Uterus (tissue), 4 donors: ENCODE data around the gene SHB. TPM values are rescaled to one million over a fixed set of nuclear protein-coding genes. Genes with fewer than 3 reads are reported as not detected.
A peak's percentile ranks its signal among the peaks of the same experiment; 100 is the strongest.

ENCODE experiments used
- DNase-seq, 2 donors: peaks; one replicate each; pipeline ENCODE4 v3.0.0-alpha.2; 2019 to 2020
- H3K27ac ChIP-seq, 2 donors: fragments of 200-600 bp; sonication (generic); 1 replicate in 1 of 2; 2 replicates in 1 of 2; pipeline ENCODE4 v1.5.1; 2016 to 2018
- H3K27me3 ChIP-seq, 2 donors: fragments of 200-600 bp; sonication (generic); one replicate each; pipeline ENCODE4 v1.5.1; 2018 to 2019; ENCODE audit warnings: control low read depth in 1 of 2
- H3K36me3 ChIP-seq, 2 donors: fragments of 200-600 bp; sonication (generic); one replicate each; pipeline ENCODE4 v1.5.1; 2019; ENCODE audit warnings: control low read depth in 1 of 2
- H3K4me1 ChIP-seq, 2 donors: fragments of 200-600 bp; sonication (generic); one replicate each; pipeline ENCODE4 v1.5.1; 2018 to 2019; ENCODE audit warnings: control low read depth in 1 of 2
- H3K4me3 ChIP-seq, 2 donors: fragments of 200-600 bp; sonication (generic); 1 replicate in 1 of 2; 2 replicates in 1 of 2; pipeline ENCODE4 v1.5.1; 2018 to 2019; ENCODE audit warnings: mild to moderate bottlenecking in 1 of 2
- H3K9me3 ChIP-seq, 2 donors: fragments of 200-600 bp; sonication (generic); one replicate each; pipeline ENCODE4 v1.5.1; 2019; ENCODE audit warnings: control low read depth in 1 of 2
- POLR2A ChIP-seq, 2 donors: fragments of 450-650 bp; IDR thresholded peaks; one replicate each; pipeline ENCODE4 v1.6.1; 2016; ENCODE audit warnings: antibody characterized with exemption in 2 of 2, mild to moderate bottlenecking in 1 of 2, moderate library complexity in 1 of 2
- intact Hi-C: fragments of 100-400 bp; cut with DNase I; formaldehyde crosslinking; loops from one replicate; pipeline ENCODE4 v1.15.1; 2023; ENCODE audit warnings: low total_unique reads
- total RNA-seq, 4 donors: library from RNA; depleted of rRNA in 3 of 4; stranded (reverse); fragments of >200 nt in 3 of 4; gene quantifications; one replicate each; pipeline versions ENCODE4 v1.1.0 to v1.2.4, GENCODE V29; 2014 to 2023
- TF ChIP-seq, protein P1 (sequence below), 4 experiments: fragments of 200-600 bp in 2 of 4; fragments of 450-650 bp in 2 of 4; sonication (generic) in 2 of 4; IDR thresholded peaks; one replicate each; pipeline ENCODE4 v1.5.1; 2016 to 2019; ENCODE audit warnings: antibody characterized with exemption in 4 of 4, mild to moderate bottlenecking in 2 of 4, moderate library complexity in 1 of 4
- donor health status: DM: yes; HTN: yes; CAD: no.

The SHB gene
- total RNA-seq, 4 donors from 2014 or later, result 3.5 to 19.6 (median 7.3) TPM

DNA sequence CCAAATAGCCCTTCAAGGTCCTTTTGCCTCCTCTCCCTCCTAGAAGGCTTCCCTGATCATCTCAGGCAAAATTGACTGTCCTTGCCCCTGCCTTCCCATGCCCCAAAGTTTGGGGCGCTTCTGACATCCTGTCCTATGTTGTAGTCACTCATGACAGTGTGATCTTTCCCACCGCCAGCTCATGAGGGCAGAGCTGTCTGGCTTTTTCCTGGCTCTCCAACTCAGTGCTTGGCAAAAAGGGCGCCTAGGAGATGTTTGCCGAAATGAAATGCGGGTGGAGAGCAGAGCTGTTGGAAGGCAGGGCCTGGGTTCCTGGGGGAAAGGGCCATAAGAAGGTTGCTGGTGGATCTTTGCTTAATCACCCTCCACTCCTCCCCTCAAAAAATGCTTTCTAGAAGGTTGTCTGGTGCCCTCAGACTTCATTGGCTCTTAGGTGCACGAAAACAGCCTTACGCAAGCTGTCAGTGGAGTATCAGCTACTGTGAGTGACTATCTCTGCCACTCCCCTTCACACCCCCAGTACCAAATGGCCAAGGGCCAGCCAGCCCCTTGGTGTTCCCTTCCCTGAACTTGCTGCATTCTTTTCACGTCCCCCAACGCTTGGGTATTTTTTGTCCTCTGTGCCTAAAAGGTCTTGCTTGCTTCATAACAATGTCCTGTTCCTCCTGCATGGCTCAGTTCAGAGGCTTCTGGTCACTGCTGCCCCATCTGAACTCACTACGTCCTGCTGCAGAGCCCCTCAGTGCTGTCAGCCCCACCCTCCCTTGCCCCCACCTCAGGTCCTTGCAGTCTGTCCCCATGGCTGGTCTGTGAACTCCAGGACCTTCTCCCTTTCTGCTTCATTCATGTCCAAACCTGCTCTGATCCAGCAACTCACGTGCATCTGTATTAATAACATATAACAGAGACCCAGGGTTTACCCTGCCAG, 162.5 kb downstream of the SHB start:
- intact Hi-C loops, result loop anchor here (5.0 kb wide), 1 partner anchor 446 kb away; no protein-coding TSS in a partner anchor
- no peak for DNase-seq
- H3K27ac ChIP-seq, result no peak overlapping the region

DNA sequence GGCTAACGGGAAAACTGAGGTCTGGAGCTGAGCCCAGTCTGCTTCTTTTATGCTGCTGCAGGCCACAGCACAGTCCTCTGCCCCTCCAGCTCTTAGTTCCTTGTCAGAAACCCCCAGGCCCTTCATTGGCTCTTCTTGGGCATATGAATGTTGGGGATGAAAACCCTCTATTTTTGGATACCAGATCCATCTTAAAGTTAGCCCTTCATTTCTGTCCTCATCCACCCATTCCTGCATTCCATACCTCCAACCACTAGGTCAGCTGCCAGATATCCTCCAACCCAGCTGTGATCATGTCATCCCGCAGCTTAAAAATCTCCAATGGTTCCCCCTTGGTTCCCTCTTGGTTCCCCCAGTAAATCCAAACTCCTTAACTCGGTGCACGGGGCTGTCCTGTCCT, 163.3 kb downstream of the SHB start:
- peaks cover 6 to 10% of the 10 kb centered on the region in 2 donors for H3K4me1 ChIP-seq
- no peak overlapping the region for H3K4me3 ChIP-seq
- H3K27me3 ChIP-seq, result no peaks in the 10 kb centered on the region
- DNase-seq, result no peak
- H3K9me3 ChIP-seq, result no peaks in the 10 kb centered on the region
- TF ChIP-seq POLR2A (IDR thresholded peaks at IDR 0.05), result no peak
- TF ChIP-seq, protein P1, sequence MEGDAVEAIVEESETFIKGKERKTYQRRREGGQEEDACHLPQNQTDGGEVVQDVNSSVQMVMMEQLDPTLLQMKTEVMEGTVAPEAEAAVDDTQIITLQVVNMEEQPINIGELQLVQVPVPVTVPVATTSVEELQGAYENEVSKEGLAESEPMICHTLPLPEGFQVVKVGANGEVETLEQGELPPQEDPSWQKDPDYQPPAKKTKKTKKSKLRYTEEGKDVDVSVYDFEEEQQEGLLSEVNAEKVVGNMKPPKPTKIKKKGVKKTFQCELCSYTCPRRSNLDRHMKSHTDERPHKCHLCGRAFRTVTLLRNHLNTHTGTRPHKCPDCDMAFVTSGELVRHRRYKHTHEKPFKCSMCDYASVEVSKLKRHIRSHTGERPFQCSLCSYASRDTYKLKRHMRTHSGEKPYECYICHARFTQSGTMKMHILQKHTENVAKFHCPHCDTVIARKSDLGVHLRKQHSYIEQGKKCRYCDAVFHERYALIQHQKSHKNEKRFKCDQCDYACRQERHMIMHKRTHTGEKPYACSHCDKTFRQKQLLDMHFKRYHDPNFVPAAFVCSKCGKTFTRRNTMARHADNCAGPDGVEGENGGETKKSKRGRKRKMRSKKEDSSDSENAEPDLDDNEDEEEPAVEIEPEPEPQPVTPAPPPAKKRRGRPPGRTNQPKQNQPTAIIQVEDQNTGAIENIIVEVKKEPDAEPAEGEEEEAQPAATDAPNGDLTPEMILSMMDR (IDR thresholded peaks at IDR 0.05), result no peak
- no peak overlapping the region for H3K27ac ChIP-seq
- intact Hi-C loops, result loop anchor here (5.0 kb wide), 1 partner anchor 447 kb away; no protein-coding TSS in a partner anchor
- H3K36me3 ChIP-seq, result no peaks in the 10 kb centered on the region

More for the DNA sequence above, 162.5 kb downstream of the SHB start:
- H3K9me3 ChIP-seq, result no peaks in the 10 kb centered on the region
- no peak overlapping the region for H3K4me3 ChIP-seq
- H3K27me3 ChIP-seq, result no peaks in the 10 kb centered on the region
- no peaks in the 10 kb centered on the region for H3K36me3 ChIP-seq
- H3K4me1 ChIP-seq, result peaks cover 6 to 10% of the 10 kb centered on the region in 2 donors
- TF ChIP-seq, protein P1 (IDR thresholded peaks at IDR 0.05), result no peak
- TF ChIP-seq POLR2A (IDR thresholded peaks at IDR 0.05), result no peak

DNA sequence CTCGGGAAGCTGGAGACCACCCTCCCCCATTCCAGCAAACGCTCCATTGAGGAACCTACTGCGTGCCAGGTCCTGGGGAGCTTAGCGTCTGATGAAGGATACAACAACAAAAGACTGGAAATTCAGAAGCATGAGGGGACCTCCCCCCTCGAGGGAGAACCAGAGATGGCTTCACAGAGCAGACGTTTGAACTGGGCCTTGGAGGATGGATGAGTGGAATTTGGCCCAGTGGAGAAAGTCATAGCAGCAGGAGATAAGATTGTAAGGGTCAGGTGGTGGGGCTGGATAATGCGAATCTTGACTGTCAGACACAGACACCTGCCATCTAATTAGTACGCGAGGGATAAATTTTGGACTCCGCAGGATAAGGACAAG, 163.9 kb downstream of the SHB start:
- peak overlapping the region in 1 of 2 donors; percentile 64 for H3K4me3 ChIP-seq
- TF ChIP-seq, protein P1 (IDR thresholded peaks at IDR 0.05), result no peak
- TF ChIP-seq POLR2A (IDR thresholded peaks at IDR 0.05), result no peak

DNA sequence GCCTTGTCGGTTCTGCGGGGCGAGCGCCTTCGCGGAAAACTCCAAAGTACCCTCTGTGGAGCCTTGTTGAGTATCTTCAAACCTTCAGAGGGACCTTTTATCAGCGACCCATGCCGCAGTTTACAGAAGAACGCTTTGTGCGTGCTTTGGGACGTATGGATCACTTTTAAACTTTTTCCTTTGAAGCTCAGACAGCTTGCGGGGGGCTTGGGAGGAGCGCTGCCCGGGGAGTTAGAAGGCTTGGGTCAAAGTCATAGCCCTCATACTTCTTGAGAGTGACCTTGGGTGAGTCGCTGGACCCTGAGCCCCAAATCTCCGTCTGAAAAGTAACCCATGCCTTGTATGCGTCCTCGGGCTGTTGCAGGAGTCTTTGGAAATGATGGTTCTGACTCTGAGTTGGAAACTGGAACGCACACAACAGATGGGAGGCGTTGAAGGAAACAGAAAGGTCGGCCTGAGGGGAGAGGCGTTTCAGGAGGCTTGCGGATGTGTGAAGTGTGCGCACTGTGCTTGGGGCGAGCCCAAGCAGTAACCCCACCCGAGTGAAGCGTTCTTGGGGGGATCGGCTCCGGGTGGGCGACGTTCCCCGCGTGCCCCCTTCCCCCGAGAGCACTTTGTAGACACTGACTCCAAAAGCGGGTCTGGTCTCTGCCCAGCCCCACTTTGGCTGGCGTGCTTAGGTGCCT, 164.4 kb downstream of the SHB start:
- peaks cover 6 to 10% of the 10 kb centered on the region in 2 donors for H3K4me1 ChIP-seq
- peak overlapping the region; percentile 85 to 87 for H3K27ac ChIP-seq
- peak in 1 of 2 donors; percentile 34 for DNase-seq
- no peak for TF ChIP-seq POLR2A (IDR thresholded peaks at IDR 0.05)
- TF ChIP-seq, protein P1 (IDR thresholded peaks at IDR 0.05), result no peak
- H3K36me3 ChIP-seq, result no peaks in the 10 kb centered on the region
- intact Hi-C loops, result loop anchor here (5.0 kb wide), 1 partner anchor 448 kb away; no protein-coding TSS in a partner anchor
- no peaks in the 10 kb centered on the region for H3K27me3 ChIP-seq
- no peaks in the 10 kb centered on the region for H3K9me3 ChIP-seq
- H3K4me3 ChIP-seq, result peak overlapping the region; percentile 64 to 71

More for the DNA sequence above, 163.9 kb downstream of the SHB start:
- H3K4me1 ChIP-seq, result peaks cover 6 to 10% of the 10 kb centered on the region in 2 donors
- intact Hi-C loops, result loop anchor here (5.0 kb wide), 1 partner anchor 447 kb away; no protein-coding TSS in a partner anchor
- peak overlapping the region; percentile 85 to 87 for H3K27ac ChIP-seq
- H3K36me3 ChIP-seq, result no peaks in the 10 kb centered on the region
- no peak for DNase-seq
- no peaks in the 10 kb centered on the region for H3K27me3 ChIP-seq
- H3K9me3 ChIP-seq, result no peaks in the 10 kb centered on the region
